Thyroid gland (tissue), 4 donors: Measurements from ENCODE around the gene HPS5. TPM values are rescaled to one million over a fixed set of nuclear protein-coding genes. Genes with fewer than 3 reads are reported as not detected.
A peak's percentile ranks its signal among the peaks of the same experiment; 100 is the strongest.
"Not testable (repeated sequence)": the region's sequence is repeated elsewhere in the genome, so short reads cannot be mapped to it uniquely, and the experiment has no call there.

Experiments
- DNase-seq, 2 donors: peaks; one replicate each; pipeline ENCODE4 v3.0.0-alpha.2; 2019
- H3K27ac ChIP-seq, 3 donors: fragments of 200-600 bp; sonication (generic); 1 replicate in 2 of 3; 2 replicates in 1 of 3; pipeline ENCODE4 v1.5.1; 2016 to 2019; ENCODE audit warnings: mild to moderate bottlenecking in 1 of 3, moderate library complexity in 1 of 3
- H3K27me3 ChIP-seq: fragments of 200-600 bp; sonication (generic); one replicate; pipeline ENCODE4 v1.5.1; 2019
- H3K36me3 ChIP-seq, 2 donors: fragments of 200-600 bp; sonication (generic); one replicate each; pipeline ENCODE4 v1.5.1; 2016 to 2019
- H3K4me1 ChIP-seq, 2 donors: fragments of 200-600 bp; sonication (generic); one replicate each; pipeline ENCODE4 v1.5.1; 2017 to 2019
- H3K4me3 ChIP-seq, 3 donors: fragments of 200-600 bp; sonication (generic); replicated peaks in 1 of 3; 1 replicate in 2 of 3; 2 replicates in 1 of 3; pipeline ENCODE4 v1.5.1; 2016; ENCODE audit warnings: mild to moderate bottlenecking in 1 of 3
- H3K9me3 ChIP-seq: fragments of 200-600 bp; sonication (generic); one replicate; pipeline ENCODE4 v1.5.1; 2017
- CTCF ChIP-seq, 6 experiments: fragments of 200-600 bp in 3 of 6; fragments of 450-650 bp in 3 of 6; sonication (generic) in 3 of 6; IDR thresholded peaks; one replicate each; pipeline ENCODE4 v1.5.1; 2016 to 2019; ENCODE audit warnings: antibody characterized with exemption in 6 of 6, mild to moderate bottlenecking in 2 of 6, inconsistent platforms in 1 of 6, moderate library complexity in 1 of 6
- POLR2A ChIP-seq, 2 donors: fragments of 450-650 bp; IDR thresholded peaks; one replicate each; pipeline ENCODE4 v1.6.1; 2017; ENCODE audit warnings: antibody characterized with exemption in 2 of 2, mild to moderate bottlenecking in 2 of 2, moderate library complexity in 1 of 2
- WGBS, 2 donors: methylation state at CpG; one replicate each; pipeline ENCODE4 v1.1.5; 2017; 5-methylcytosine and 5-hydroxymethylcytosine counted together
- intact Hi-C: fragments of 100-400 bp; cut with DNase I; formaldehyde crosslinking; loops from one replicate; pipeline ENCODE4 v1.15.1; 2023
- total RNA-seq, 4 donors: library from RNA; depleted of rRNA; stranded (reverse); fragments of >200 nt; gene quantifications; one replicate each; pipeline ENCODE4 v1.2.3, GENCODE V29; 2016

HPS5 gene
- total RNA-seq, 4 donors from 2014 or later, result 21.0 to 26.7 (median 24.2) TPM

- Histone ChIP-seq H3K36me3 (peaks cover 26% of the 10 kb centered on the region in 2 donors), H3K4me1 (no peaks in the 10 kb centered on the region), H3K27me3 (no peaks in the 10 kb centered on the region), H3K27ac (no peak overlapping the region), H3K4me3 (no peak overlapping the region), H3K9me3 (no peaks in the 10 kb centered on the region)
- WGBS, 2 donors, result 94% methylated on average over 6 of the region's 6 CpGs
- TF ChIP-seq CTCF (IDR thresholded peaks at IDR 0.05) (no peak), POLR2A (IDR thresholded peaks at IDR 0.05) (no peak)
- no peak for DNase-seq
- intact Hi-C loops, result no loop called here
These were observed 9.0 kb upstream of the HPS5 start for GRCh38 chr11:18330921-18331320.

GRCh38 chr11:18329196-18329870 lies 7.4 kb upstream of the HPS5 start:
- Histone ChIP-seq H3K36me3 (peaks cover 13 to 15% of the 10 kb centered on the region in 2 donors), H3K4me3 (no peak overlapping the region), H3K4me1 (peaks cover 4 to 6% of the 10 kb centered on the region in 2 donors), H3K9me3 (no peaks in the 10 kb centered on the region), H3K27ac (no peak overlapping the region), H3K27me3 (no peaks in the 10 kb centered on the region)
- intact Hi-C loops, result no loop called here
- no peak for TF ChIP-seq CTCF (IDR thresholded peaks at IDR 0.05)
- no peak for TF ChIP-seq POLR2A (IDR thresholded peaks at IDR 0.05)
- no peak for DNase-seq
- 79 to 87% methylated on average over 5 of the region's 5 CpGs for WGBS, 2 donors

GRCh38 chr11:18324381-18324780 lies 2.4 kb upstream of the HPS5 start:
- DNase-seq, result no peak
- no peaks in the 10 kb centered on the region for H3K36me3 ChIP-seq
- H3K4me1 ChIP-seq, result peaks cover 27 to 32% of the 10 kb centered on the region in 2 donors
- intact Hi-C loops, result loop anchor here (5.0 kb wide), 2 partner anchors 73 to 308 kb away; partner anchors contain the start of gene SPTY2D1
- TF ChIP-seq CTCF (IDR thresholded peaks at IDR 0.05) (no peak), POLR2A (IDR thresholded peaks at IDR 0.05) (no peak)
- no peak overlapping the region for H3K27ac ChIP-seq
- WGBS, 2 donors, result 71 to 89% methylated on average over 1 of the region's 1 CpG
- H3K27me3 ChIP-seq, result no peaks in the 10 kb centered on the region
- no peaks in the 10 kb centered on the region for H3K9me3 ChIP-seq
- no peak overlapping the region for H3K4me3 ChIP-seq

GRCh38 chr11:18323881-18324280 lies 1.9 kb upstream of the HPS5 start:
- not testable (repeated sequence) for H3K36me3 ChIP-seq, H3K27ac ChIP-seq, H3K9me3 ChIP-seq, H3K27me3 ChIP-seq, H3K4me3 ChIP-seq, DNase-seq
- peaks cover 27 to 32% of the 10 kb centered on the region in 2 donors for H3K4me1 ChIP-seq
- intact Hi-C loops, result loop anchor here (5.0 kb wide), 2 partner anchors 73 to 308 kb away; partner anchors contain the start of gene SPTY2D1
- 91 to 94% methylated on average over 11 of the region's 11 CpGs for WGBS, 2 donors

- peaks cover 27 to 32% of the 10 kb centered on the region in 2 donors for H3K4me1 ChIP-seq
- TF ChIP-seq CTCF (IDR thresholded peaks at IDR 0.05), result no peak
- no peak for TF ChIP-seq POLR2A (IDR thresholded peaks at IDR 0.05)
- DNase-seq, result no peak
- intact Hi-C loops, result loop anchor here (5.0 kb wide), 2 partner anchors 74 to 309 kb away; partner anchors contain the start of gene SPTY2D1
- no peaks in the 10 kb centered on the region for H3K36me3 ChIP-seq
- WGBS, 2 donors, result 13 to 14% methylated on average over 15 to 16 of the region's 18 CpGs
- H3K27ac ChIP-seq, result peak overlapping the region; percentile 98 to 100 (median 98)
- H3K4me3 ChIP-seq, result peak overlapping the region in 2 of 3 donors; percentile 91 to 100
- no peaks in the 10 kb centered on the region for H3K27me3 ChIP-seq
- no peaks in the 10 kb centered on the region for H3K9me3 ChIP-seq
These were observed 1.1 kb upstream of the HPS5 start for GRCh38 chr11:18322818-18323570.
